Activated naive CD4-positive, alpha-beta T cell treated with anti-CD3 and anti-CD28 coated beads, Interleukin-2, amount 50 U/mL, for 24 hours (primary cell): ENCODE measurements around the gene ATOH7.
"Not testable (repeated sequence)": the region's sequence is repeated elsewhere in the genome, so short reads cannot be mapped to it uniquely, and the experiment has no call there.

Experiments used
- H3K27ac Mint-ChIP-seq: one replicate; pipeline ENCODE4 v1.8.0; 2021; ENCODE audit warnings: mild to moderate bottlenecking, mixed read lengths
- H3K27me3 Mint-ChIP-seq: one replicate; pipeline ENCODE4 v1.8.0; 2021; ENCODE audit warnings: mixed read lengths
- H3K36me3 Mint-ChIP-seq: one replicate; pipeline ENCODE4 v1.8.0; 2021; ENCODE audit warnings: mixed read lengths
- H3K4me1 Mint-ChIP-seq: one replicate; pipeline ENCODE4 v1.8.0; 2021; ENCODE audit warnings: mixed read lengths
- H3K4me3 Mint-ChIP-seq: one replicate; pipeline ENCODE4 v1.8.0; 2021; ENCODE audit warnings: mild to moderate bottlenecking, mixed read lengths
- H3K9me3 Mint-ChIP-seq: one replicate; pipeline ENCODE4 v1.8.0; 2021; ENCODE audit warnings: mixed read lengths

The ATOH7 gene

GRCh38 chr10:68218786-68219185 lies 13.1 kb downstream of the ATOH7 start:
- Mint-ChIP-seq H3K4me3 (no peak overlapping the region), H3K27me3 (no peaks in the 10 kb centered on the region), H3K4me1 (no peaks in the 10 kb centered on the region), H3K9me3 (no peaks in the 10 kb centered on the region), H3K36me3 (no peaks in the 10 kb centered on the region), H3K27ac (no peak overlapping the region)

GRCh38 chr10:68212721-68213352 lies 19.1 kb downstream of the ATOH7 start:
- H3K4me1 Mint-ChIP-seq = no peaks in the 10 kb centered on the region
- no peak overlapping the region for H3K27ac Mint-ChIP-seq
- no peaks in the 10 kb centered on the region for H3K9me3 Mint-ChIP-seq
- no peaks in the 10 kb centered on the region for H3K36me3 Mint-ChIP-seq
- H3K4me3 Mint-ChIP-seq = no peak overlapping the region
- no peaks in the 10 kb centered on the region for H3K27me3 Mint-ChIP-seq

- H3K4me3 Mint-ChIP-seq = no peak overlapping the region
- H3K27ac Mint-ChIP-seq = no peak overlapping the region
- no peaks in the 10 kb centered on the region for H3K27me3 Mint-ChIP-seq
- no peaks in the 10 kb centered on the region for H3K4me1 Mint-ChIP-seq
- no peaks in the 10 kb centered on the region for H3K9me3 Mint-ChIP-seq
- H3K36me3 Mint-ChIP-seq = no peaks in the 10 kb centered on the region
These were observed 20.2 kb downstream of the ATOH7 start for GRCh38 chr10:68211669-68212068.

GRCh38 chr10:68208424-68209042 lies 23.4 kb downstream of the ATOH7 start:
- Mint-ChIP-seq H3K9me3 (no peaks in the 10 kb centered on the region), H3K4me1 (no peaks in the 10 kb centered on the region), H3K27ac (no peak overlapping the region), H3K27me3 (peaks cover 7% of the 10 kb centered on the region), H3K36me3 (no peaks in the 10 kb centered on the region), H3K4me3 (no peak overlapping the region)

GRCh38 chr10:68202960-68203353 lies 29.0 kb downstream of the ATOH7 start:
- Mint-ChIP-seq H3K9me3 (no peaks in the 10 kb centered on the region), H3K4me1 (no peaks in the 10 kb centered on the region), H3K27me3 (peaks cover 21% of the 10 kb centered on the region), H3K36me3 (no peaks in the 10 kb centered on the region), H3K27ac (no peak overlapping the region), H3K4me3 (no peak overlapping the region)

GRCh38 chr10:68196701-68197100 lies 35.2 kb downstream of the ATOH7 start:
- peaks cover 2% of the 10 kb centered on the region for H3K36me3 Mint-ChIP-seq
- H3K27ac Mint-ChIP-seq = no peak overlapping the region
- no peaks in the 10 kb centered on the region for H3K9me3 Mint-ChIP-seq
- H3K4me1 Mint-ChIP-seq = no peaks in the 10 kb centered on the region
- peaks cover 14% of the 10 kb centered on the region for H3K27me3 Mint-ChIP-seq
- H3K4me3 Mint-ChIP-seq = no peak overlapping the region

GRCh38 chr10:68195776-68196175 lies 36.1 kb downstream of the ATOH7 start:
- not testable (repeated sequence) for H3K4me1 Mint-ChIP-seq, H3K9me3 Mint-ChIP-seq, H3K36me3 Mint-ChIP-seq, H3K27ac Mint-ChIP-seq, H3K4me3 Mint-ChIP-seq
- peaks cover 14% of the 10 kb centered on the region for H3K27me3 Mint-ChIP-seq

GRCh38 chr10:68194290-68194689 lies 37.6 kb downstream of the ATOH7 start:
- Mint-ChIP-seq H3K4me3 (no peak overlapping the region), H3K9me3 (no peaks in the 10 kb centered on the region), H3K27ac (no peak overlapping the region), H3K36me3 (peaks cover 2% of the 10 kb centered on the region), H3K27me3 (peaks cover 9% of the 10 kb centered on the region), H3K4me1 (no peaks in the 10 kb centered on the region)

GRCh38 chr10:68192113-68192512 lies 39.8 kb downstream of the ATOH7 start:
- H3K4me3 Mint-ChIP-seq = no peak overlapping the region
- H3K27ac Mint-ChIP-seq = no peak overlapping the region
- H3K36me3 Mint-ChIP-seq = peaks cover 2% of the 10 kb centered on the region
- H3K4me1 Mint-ChIP-seq = no peaks in the 10 kb centered on the region
- H3K27me3 Mint-ChIP-seq = peaks cover 4% of the 10 kb centered on the region
- H3K9me3 Mint-ChIP-seq = no peaks in the 10 kb centered on the region

GRCh38 chr10:68188835-68189234 lies 43.1 kb downstream of the ATOH7 start:
- Mint-ChIP-seq H3K27me3 (peaks cover 9% of the 10 kb centered on the region), H3K9me3 (no peaks in the 10 kb centered on the region), H3K36me3 (peaks cover 2% of the 10 kb centered on the region), H3K4me1 (no peaks in the 10 kb centered on the region), H3K4me3 (no peak overlapping the region), H3K27ac (no peak overlapping the region)

GRCh38 chr10:68185085-68185484 lies 46.8 kb downstream of the ATOH7 start:
- H3K27ac Mint-ChIP-seq = no peak overlapping the region
- H3K9me3 Mint-ChIP-seq = no peaks in the 10 kb centered on the region
- H3K36me3 Mint-ChIP-seq = no peaks in the 10 kb centered on the region
- H3K4me1 Mint-ChIP-seq = no peaks in the 10 kb centered on the region
- peaks cover 7% of the 10 kb centered on the region for H3K27me3 Mint-ChIP-seq
- no peak overlapping the region for H3K4me3 Mint-ChIP-seq

- peaks cover 7% of the 10 kb centered on the region for H3K27me3 Mint-ChIP-seq
- H3K27ac Mint-ChIP-seq = no peak overlapping the region
- H3K4me1 Mint-ChIP-seq = no peaks in the 10 kb centered on the region
- no peaks in the 10 kb centered on the region for H3K36me3 Mint-ChIP-seq
- no peaks in the 10 kb centered on the region for H3K9me3 Mint-ChIP-seq
- no peak overlapping the region for H3K4me3 Mint-ChIP-seq
These were observed 47.4 kb downstream of the ATOH7 start for GRCh38 chr10:68184546-68184945.
